T47D (cell line): ENCODE measurements around the gene LRRC70.

Experiments used
- DNase-seq, 2 experiments: peaks; one replicate each; pipeline versions ENCODE4 v3.0.0 to v3.0.0-alpha.2; 2011 to 2012; ENCODE audit warnings: low read depth in 1 of 2, low spot score in 1 of 2
- JUND ChIP-seq: IDR thresholded peaks from 2 replicates; pipeline ENCODE4 v1.6.1; 2012; ENCODE audit warnings: low read depth
- in situ Hi-C: cut with HindIII; loops from 2 replicates; pipeline ENCODE4 v1.10.0; 2016; ENCODE audit warnings: low sequenced_read_pairs, low pct_unique_long_range_greater_than_20kb

Gene LRRC70

DNA sequence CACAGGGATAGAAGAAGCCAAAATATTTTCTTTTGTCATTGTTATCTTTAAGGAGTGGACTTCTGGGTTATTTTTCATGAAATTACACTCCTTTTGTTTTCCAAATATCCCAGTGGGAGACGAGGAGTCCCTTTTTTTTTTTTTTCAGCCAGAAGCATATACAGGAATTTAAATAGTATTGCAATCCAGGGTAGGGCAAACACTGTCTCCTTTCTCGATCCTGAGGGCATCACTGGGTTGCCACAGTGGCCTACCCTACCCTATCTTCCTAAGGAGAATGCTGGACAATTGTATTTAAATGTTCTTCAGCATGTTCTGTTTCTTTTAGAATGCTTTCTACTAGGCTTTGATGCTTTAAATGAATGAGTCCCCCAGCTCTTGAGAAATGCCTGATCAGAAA lies 47.9 kb downstream of the LRRC70 start:
- no peak for DNase-seq
- in situ Hi-C loops = no loop called here
- no peak for TF ChIP-seq JUND

DNA sequence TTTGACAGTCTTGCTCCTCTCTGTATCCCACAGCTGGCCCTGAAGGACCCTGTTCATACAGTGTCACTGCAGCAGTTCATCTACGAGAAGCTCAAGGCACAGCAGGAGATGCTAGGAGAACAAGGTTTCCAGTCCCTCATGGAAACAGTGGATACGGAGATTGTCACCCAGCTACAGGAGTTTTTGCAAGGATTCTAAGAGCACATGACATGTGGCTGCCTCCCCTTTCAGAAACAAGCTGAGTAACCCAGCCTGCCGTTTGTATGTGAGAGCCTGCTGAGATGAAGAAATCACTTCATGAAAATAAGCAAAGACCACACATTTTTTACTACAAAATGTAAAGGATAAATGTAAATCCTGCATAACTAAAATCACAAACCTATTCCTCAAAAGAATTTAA lies 48.5 kb downstream of the LRRC70 start:
- in situ Hi-C loops = no loop called here
- no peak for TF ChIP-seq JUND
- no peak for DNase-seq

- DNase-seq = no peak
- no peak for TF ChIP-seq JUND
- in situ Hi-C loops = no loop called here
These were observed 49.3 kb downstream of the LRRC70 start for GRCh38 chr5:62627901-62628300.
